NT2/D1 (cell line): ENCODE data around the gene GNG12.

Source experiments
- DNase-seq: peaks from one replicate; pipeline ENCODE4 v3.0.0-alpha.2; 2011; ENCODE audit warnings: low read depth, low spot score
- H3K27me3 ChIP-seq: 2 replicates; pipeline ENCODE4 v1.6.0; 2011; ENCODE audit warnings: mild to moderate bottlenecking; ENCODE audit not compliant: insufficient read length, insufficient read depth
- H3K36me3 ChIP-seq: 2 replicates; pipeline ENCODE4 v1.6.1; 2011; ENCODE audit warnings: mild to moderate bottlenecking, low read length, mixed read lengths; ENCODE audit not compliant: insufficient read depth, insufficient read length
- H3K4me1 ChIP-seq: 2 replicates; pipeline ENCODE4 v1.5.1; 2011; ENCODE audit not compliant: insufficient read depth, insufficient read length
- H3K4me3 ChIP-seq: 2 replicates; pipeline ENCODE4 v1.5.1; 2011; ENCODE audit warnings: low read depth; ENCODE audit not compliant: insufficient read length
- H3K9ac ChIP-seq: 2 replicates; pipeline ENCODE4 v1.6.0; 2011; ENCODE audit warnings: low read depth; ENCODE audit not compliant: insufficient read length
- H3K9me3 ChIP-seq: 2 replicates; pipeline ENCODE4 v1.5.1; 2011; ENCODE audit warnings: mild to moderate bottlenecking, low read length; ENCODE audit not compliant: insufficient read depth
- SUZ12 ChIP-seq: IDR thresholded peaks from 2 replicates; pipeline ENCODE4 v1.6.1; 2011; ENCODE audit not compliant: insufficient read length, insufficient read depth; ENCODE audit errors: extremely low read depth
- YY1 ChIP-seq: IDR thresholded peaks from 2 replicates; pipeline ENCODE4 v1.6.1; 2011; ENCODE audit not compliant: insufficient read length, insufficient read depth
- ZNF274 ChIP-seq: IDR thresholded peaks from 2 replicates; pipeline ENCODE4 v1.6.1; 2011; ENCODE audit warnings: mild to moderate bottlenecking, low read depth, low read length

GNG12 gene

DNA sequence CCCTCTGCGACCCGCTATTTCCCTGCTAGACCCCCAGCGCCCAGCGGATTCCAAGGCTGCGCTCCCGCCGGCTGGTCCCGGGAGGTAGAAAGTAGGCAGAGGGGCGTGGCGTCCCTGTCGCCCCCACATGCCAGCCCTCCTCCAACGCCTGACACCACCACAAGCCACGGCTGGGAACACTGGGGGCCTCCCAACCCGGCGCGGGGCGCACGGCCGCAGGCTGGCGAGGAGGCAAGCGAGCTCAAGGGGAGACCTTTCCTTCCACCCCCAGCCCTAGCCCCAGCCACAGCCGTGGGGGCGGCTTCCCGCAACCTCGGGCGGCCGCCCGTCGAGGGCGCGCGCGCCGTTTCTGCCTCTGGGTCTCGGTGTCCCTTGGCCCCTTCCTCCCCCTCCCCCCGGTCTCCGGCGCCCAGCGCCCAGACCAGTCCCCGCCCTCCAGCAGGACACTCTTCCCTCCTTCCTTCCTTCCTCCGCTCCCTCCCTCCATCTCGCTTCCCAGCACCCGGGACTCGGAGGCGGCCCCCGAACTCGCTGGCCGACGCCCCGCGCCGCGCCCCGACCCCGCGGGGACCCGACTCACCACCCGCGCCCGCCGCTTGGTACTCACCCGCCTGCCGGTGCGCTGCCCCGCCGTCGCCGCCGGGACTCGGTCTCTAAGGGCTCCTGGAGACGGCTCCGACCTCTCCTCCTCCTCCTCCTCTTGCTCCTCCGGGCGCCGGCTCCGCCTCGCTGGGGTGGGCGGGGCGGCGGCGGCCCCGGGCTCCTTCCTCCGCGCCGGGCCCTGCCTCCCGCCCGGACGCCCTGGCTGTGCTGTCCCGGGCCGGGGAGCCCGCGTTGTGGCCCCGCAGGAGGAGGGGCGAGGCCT lies at the start of gene GNG12:
Gene GNG12, minus strand, starts transcription at position 731 of the 865 bp plus-strand sequence. CDS start 125,781 bp downstream, outside the sequence.
- TF ChIP-seq ZNF274 (no peak), SUZ12 (no peak), YY1 (no peak)
- Histone ChIP-seq H3K9me3 (no peaks in the 10 kb centered on the region), H3K9ac (peak within 1 kb of the TSS; percentile 89), H3K4me3 (peak within 1 kb of the TSS; percentile 85), H3K4me1 (no peaks in the 10 kb centered on the region), H3K36me3 (peaks cover 17% of the 10 kb centered on the region), H3K27me3 (peaks cover 46% of the 10 kb centered on the region)
- peak; percentile 78 for DNase-seq

GRCh38 chr1:67882196-67882958 lies 49.1 kb upstream of the GNG12 start:
- Histone ChIP-seq H3K4me3 (no peak overlapping the region), H3K36me3 (no peaks in the 10 kb centered on the region), H3K9me3 (no peaks in the 10 kb centered on the region), H3K9ac (no peak overlapping the region), H3K27me3 (no peaks in the 10 kb centered on the region), H3K4me1 (no peaks in the 10 kb centered on the region)
- DNase-seq, result no peak
- no peak for TF ChIP-seq ZNF274
- TF ChIP-seq SUZ12, result no peak
- TF ChIP-seq YY1, result no peak

- H3K9ac ChIP-seq, result no peak overlapping the region
- TF ChIP-seq SUZ12, result no peak
- no peak for TF ChIP-seq YY1
- no peak for TF ChIP-seq ZNF274
- H3K36me3 ChIP-seq, result no peaks in the 10 kb centered on the region
- H3K9me3 ChIP-seq, result no peaks in the 10 kb centered on the region
- no peaks in the 10 kb centered on the region for H3K4me1 ChIP-seq
- H3K27me3 ChIP-seq, result no peaks in the 10 kb centered on the region
- H3K4me3 ChIP-seq, result no peak overlapping the region
- DNase-seq, result no peak
Observed at GRCh38 chr1:67880056-67880601, 46.9 kb upstream of the GNG12 start.

GRCh38 chr1:67879485-67879884 lies 46.2 kb upstream of the GNG12 start:
- Histone ChIP-seq H3K9me3 (no peaks in the 10 kb centered on the region), H3K9ac (no peak overlapping the region), H3K36me3 (no peaks in the 10 kb centered on the region), H3K27me3 (no peaks in the 10 kb centered on the region), H3K4me3 (no peak overlapping the region), H3K4me1 (no peaks in the 10 kb centered on the region)
- DNase-seq, result no peak
- TF ChIP-seq ZNF274 (no peak), SUZ12 (no peak), YY1 (no peak)

- DNase-seq, result no peak
- TF ChIP-seq SUZ12 (no peak), YY1 (no peak), ZNF274 (no peak)
- no peaks in the 10 kb centered on the region for H3K4me1 ChIP-seq
Observed at GRCh38 chr1:67874501-67875111, 41.3 kb upstream of the GNG12 start.

GRCh38 chr1:67869233-67869632 lies 36.0 kb upstream of the GNG12 start:
- no peak for DNase-seq
- Histone ChIP-seq H3K9ac (no peak overlapping the region), H3K4me3 (no peak overlapping the region), H3K9me3 (no peaks in the 10 kb centered on the region), H3K36me3 (no peaks in the 10 kb centered on the region), H3K4me1 (no peaks in the 10 kb centered on the region), H3K27me3 (no peaks in the 10 kb centered on the region)
- TF ChIP-seq SUZ12 (no peak), YY1 (no peak), ZNF274 (no peak)

More at GRCh38 chr1:67874501-67875111, 41.3 kb upstream of the GNG12 start:
- Histone ChIP-seq H3K36me3 (no peaks in the 10 kb centered on the region), H3K9ac (no peak overlapping the region), H3K9me3 (no peaks in the 10 kb centered on the region), H3K27me3 (no peaks in the 10 kb centered on the region), H3K4me3 (no peak overlapping the region)
